HepG2 (cell line): Measurements from ENCODE around the gene SRC.

Source experiments
- ATF2 ChIP-seq: sonication (generic); formaldehyde crosslinking; IDR thresholded peaks from 2 replicates; pipeline ENCODE4 v1.4.0; 2020; ENCODE audit warnings: missing genetic modification reagents
- BRCA1 ChIP-seq: sonication (generic); formaldehyde crosslinking; IDR thresholded peaks from 2 replicates; pipeline ENCODE4 v1.4.0; 2020; ENCODE audit warnings: missing genetic modification reagents
- FOXM1 ChIP-seq: sonication (generic); formaldehyde crosslinking; IDR thresholded peaks from 2 replicates; pipeline ENCODE4 v1.5.0; 2020; ENCODE audit warnings: missing genetic modification reagents
- HOXA7 ChIP-seq: sonication (generic); formaldehyde crosslinking; IDR thresholded peaks from 2 replicates; pipeline ENCODE4 v1.8.1; 2022; ENCODE audit warnings: mild to moderate bottlenecking, missing genetic modification reagents, moderate library complexity
- IRX3 ChIP-seq: sonication (generic); formaldehyde crosslinking; IDR thresholded peaks from 2 replicates; pipeline ENCODE4 v1.8.1; 2023; ENCODE audit warnings: mild to moderate bottlenecking, low read depth, missing genetic modification reagents, borderline replicate concordance
- SOX13 ChIP-seq, 3 experiments: fragments of 450-650 bp in 1 of 3; sonication (generic) in 1 of 3; formaldehyde crosslinking in 1 of 3; IDR thresholded peaks in 2 of 3; conservative IDR thresholded peaks in 1 of 3; 2 replicates each; pipeline versions ENCODE4 v1.5.0 to v1.6.1; 2016 to 2020; ENCODE audit warnings: antibody characterized with exemption in 1 of 3, mild to moderate bottlenecking in 1 of 3, missing compliant biosample characterization in 1 of 3, missing genetic modification reagents in 1 of 3, moderate library complexity in 1 of 3
- ZBTB1 ChIP-seq: sonication (generic); formaldehyde crosslinking; IDR thresholded peaks from 2 replicates; pipeline ENCODE4 v1.4.0; 2020; ENCODE audit warnings: missing genetic modification reagents, borderline replicate concordance
- TF ChIP-seq, protein P1 (sequence below), 2 experiments: sonication (generic) in 1 of 2; formaldehyde crosslinking in 1 of 2; IDR thresholded peaks; 2 replicates each; pipeline versions ENCODE4 v1.5.1 to v1.6.1; 2011 to 2020; ENCODE audit warnings: borderline replicate concordance in 1 of 2, low read depth in 1 of 2, low read length in 1 of 2, mild to moderate bottlenecking in 1 of 2, missing genetic modification reagents in 1 of 2, moderate library complexity in 1 of 2
- TF ChIP-seq, protein P2 (sequence below): sonication (generic); formaldehyde crosslinking; IDR thresholded peaks from 2 replicates; pipeline ENCODE4 v1.8.1; 2022; ENCODE audit warnings: mild to moderate bottlenecking, missing genetic modification reagents
- TF ChIP-seq, protein P3 (sequence below): sonication (generic); formaldehyde crosslinking; IDR thresholded peaks from 2 replicates; pipeline ENCODE4 v1.5.0; 2020; ENCODE audit warnings: mild to moderate bottlenecking, missing genetic modification reagents, moderate library complexity

GRCh38 chr20:37330316-37330715, 15.6 kb upstream of the SRC start:
- TF ChIP-seq ATF2 (CRISPR knock-in tag) (no peak), SOX13 (IDR thresholded peaks at IDR 0.05) (no peak), SOX13 (CRISPR knock-in tag; conservative IDR thresholded peaks at IDR 0.05 in 1 of 2, IDR thresholded peaks at IDR 0.05 in 1 of 2) (no peak), ZBTB1 (no peak), BRCA1 (CRISPR knock-in tag) (no peak), FOXM1 (CRISPR knock-in tag) (no peak), IRX3 (CRISPR knock-in tag) (no peak), HOXA7 (no peak)
- TF ChIP-seq, protein P1, sequence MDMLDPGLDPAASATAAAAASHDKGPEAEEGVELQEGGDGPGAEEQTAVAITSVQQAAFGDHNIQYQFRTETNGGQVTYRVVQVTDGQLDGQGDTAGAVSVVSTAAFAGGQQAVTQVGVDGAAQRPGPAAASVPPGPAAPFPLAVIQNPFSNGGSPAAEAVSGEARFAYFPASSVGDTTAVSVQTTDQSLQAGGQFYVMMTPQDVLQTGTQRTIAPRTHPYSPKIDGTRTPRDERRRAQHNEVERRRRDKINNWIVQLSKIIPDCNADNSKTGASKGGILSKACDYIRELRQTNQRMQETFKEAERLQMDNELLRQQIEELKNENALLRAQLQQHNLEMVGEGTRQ (IDR thresholded peaks at IDR 0.05; ENCODE audit: low read depth, low read length) = no peak
- TF ChIP-seq, protein P1 (CRISPR knock-in tag; IDR thresholded peaks at IDR 0.05; ENCODE audit: borderline replicate concordance) = no peak
- TF ChIP-seq, protein P2, sequence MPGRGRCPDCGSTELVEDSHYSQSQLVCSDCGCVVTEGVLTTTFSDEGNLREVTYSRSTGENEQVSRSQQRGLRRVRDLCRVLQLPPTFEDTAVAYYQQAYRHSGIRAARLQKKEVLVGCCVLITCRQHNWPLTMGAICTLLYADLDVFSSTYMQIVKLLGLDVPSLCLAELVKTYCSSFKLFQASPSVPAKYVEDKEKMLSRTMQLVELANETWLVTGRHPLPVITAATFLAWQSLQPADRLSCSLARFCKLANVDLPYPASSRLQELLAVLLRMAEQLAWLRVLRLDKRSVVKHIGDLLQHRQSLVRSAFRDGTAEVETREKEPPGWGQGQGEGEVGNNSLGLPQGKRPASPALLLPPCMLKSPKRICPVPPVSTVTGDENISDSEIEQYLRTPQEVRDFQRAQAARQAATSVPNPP = no peak
- TF ChIP-seq, protein P3, sequence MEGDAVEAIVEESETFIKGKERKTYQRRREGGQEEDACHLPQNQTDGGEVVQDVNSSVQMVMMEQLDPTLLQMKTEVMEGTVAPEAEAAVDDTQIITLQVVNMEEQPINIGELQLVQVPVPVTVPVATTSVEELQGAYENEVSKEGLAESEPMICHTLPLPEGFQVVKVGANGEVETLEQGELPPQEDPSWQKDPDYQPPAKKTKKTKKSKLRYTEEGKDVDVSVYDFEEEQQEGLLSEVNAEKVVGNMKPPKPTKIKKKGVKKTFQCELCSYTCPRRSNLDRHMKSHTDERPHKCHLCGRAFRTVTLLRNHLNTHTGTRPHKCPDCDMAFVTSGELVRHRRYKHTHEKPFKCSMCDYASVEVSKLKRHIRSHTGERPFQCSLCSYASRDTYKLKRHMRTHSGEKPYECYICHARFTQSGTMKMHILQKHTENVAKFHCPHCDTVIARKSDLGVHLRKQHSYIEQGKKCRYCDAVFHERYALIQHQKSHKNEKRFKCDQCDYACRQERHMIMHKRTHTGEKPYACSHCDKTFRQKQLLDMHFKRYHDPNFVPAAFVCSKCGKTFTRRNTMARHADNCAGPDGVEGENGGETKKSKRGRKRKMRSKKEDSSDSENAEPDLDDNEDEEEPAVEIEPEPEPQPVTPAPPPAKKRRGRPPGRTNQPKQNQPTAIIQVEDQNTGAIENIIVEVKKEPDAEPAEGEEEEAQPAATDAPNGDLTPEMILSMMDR (CRISPR knock-in tag) = no peak
